ELF-1 (cell line): ENCODE measurements around the gene ADAMTS14.
"Not testable (repeated sequence)": the region's sequence is repeated elsewhere in the genome, so short reads cannot be mapped to it uniquely, and the experiment has no call there.

Experiments used
- DNase-seq: peaks from one replicate; pipeline ENCODE4 v3.0.0-alpha.2; 2016; ENCODE audit warnings: low read depth, low spot score

The ADAMTS14 gene

GRCh38 chr10:70751356-70751755, 79.0 kb downstream of the ADAMTS14 start:
- DNase-seq, result no peak

GRCh38 chr10:70751991-70752390, 79.7 kb downstream of the ADAMTS14 start:
- no peak for DNase-seq

GRCh38 chr10:70752571-70752970, 80.3 kb downstream of the ADAMTS14 start:
- no peak for DNase-seq

GRCh38 chr10:70753026-70753663, 80.8 kb downstream of the ADAMTS14 start:
- no peak for DNase-seq

GRCh38 chr10:70753841-70754621, 81.7 kb downstream of the ADAMTS14 start:
- DNase-seq, result peak; percentile 70

- DNase-seq, result no peak
Observed at GRCh38 chr10:70756700-70757360, 84.5 kb downstream of the ADAMTS14 start.

GRCh38 chr10:70757856-70758255, 85.5 kb downstream of the ADAMTS14 start:
- no peak for DNase-seq

GRCh38 chr10:70758757-70759514, 86.6 kb downstream of the ADAMTS14 start:
- peak; percentile 90 for DNase-seq

GRCh38 chr10:70759781-70760180, 87.5 kb downstream of the ADAMTS14 start:
- peak; percentile 40 for DNase-seq

- DNase-seq, result no peak
Observed at GRCh38 chr10:70760271-70760787, 88.0 kb downstream of the ADAMTS14 start.

GRCh38 chr10:70761031-70761601, 88.8 kb downstream of the ADAMTS14 start:
- DNase-seq, result peak; percentile 67

- no peak for DNase-seq
Observed at GRCh38 chr10:70761727-70762350, 89.5 kb downstream of the ADAMTS14 start.

GRCh38 chr10:70762441-70763175, 90.3 kb downstream of the ADAMTS14 start:
- no peak for DNase-seq

GRCh38 chr10:70763567-70763966, 91.3 kb downstream of the ADAMTS14 start:
- no peak for DNase-seq

- no peak for DNase-seq
Observed at GRCh38 chr10:70765794-70766594, 93.7 kb downstream of the ADAMTS14 start.

- DNase-seq, result not testable (repeated sequence)
Observed at GRCh38 chr10:70768026-70768685, 95.8 kb downstream of the ADAMTS14 start.

GRCh38 chr10:70769121-70769520, 96.8 kb downstream of the ADAMTS14 start:
- no peak for DNase-seq

- no peak for DNase-seq
Observed at GRCh38 chr10:70770001-70770400, 97.7 kb downstream of the ADAMTS14 start.

- not testable (repeated sequence) for DNase-seq
Observed at GRCh38 chr10:70770516-70770915, 98.2 kb downstream of the ADAMTS14 start.
